ENCODE measurements around the gene STUB1.

DNA sequence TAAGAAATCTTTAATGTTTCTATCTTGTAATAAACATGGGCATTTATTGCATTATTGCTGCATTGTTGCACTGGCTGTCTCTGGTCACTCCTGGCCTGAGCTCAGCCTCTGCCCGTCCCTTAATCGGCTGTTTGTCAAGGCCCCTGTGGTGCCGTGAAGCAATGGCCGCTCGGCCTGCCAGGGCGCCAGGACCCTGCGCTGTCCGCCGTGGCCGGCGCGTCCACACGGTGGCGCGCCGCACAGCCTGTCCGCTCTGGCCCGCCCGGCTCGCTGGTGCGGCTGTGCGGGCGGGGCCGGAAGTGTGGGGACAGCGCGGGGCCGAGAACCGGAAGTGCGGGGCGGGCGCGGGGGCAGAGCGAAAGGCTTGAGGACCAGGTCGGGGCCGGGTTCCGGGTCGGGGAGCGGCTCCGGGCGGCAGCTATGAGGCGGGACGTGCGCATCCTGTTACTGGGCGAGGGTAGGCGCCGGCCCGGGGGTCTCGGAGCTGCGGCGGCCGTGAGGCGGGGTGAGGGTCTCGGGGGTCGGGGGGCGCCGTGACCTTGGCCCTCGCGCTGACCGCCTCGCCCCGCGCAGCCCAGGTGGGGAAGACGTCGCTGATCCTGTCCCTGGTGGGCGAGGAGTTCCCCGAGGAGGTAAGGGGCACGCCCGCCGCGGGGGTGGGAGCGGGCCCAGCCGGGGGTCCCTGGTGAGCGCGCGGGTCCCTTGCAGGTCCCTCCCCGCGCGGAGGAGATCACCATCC lies 12.3 kb upstream of the STUB1 start, which contains the start of gene RHOT2:
- peak; percentile 84 for TF ChIP-seq POLR2AphosphoS5 (IDR thresholded peaks at IDR 0.05; ENCODE audit: low read depth, low read length)
- TF ChIP-seq TAF1 (IDR thresholded peaks at IDR 0.05; ENCODE audit: borderline replicate concordance, insufficient read depth, low read length) = peak; percentile 82; the same call in 1 of the 2 replicates
- TF ChIP-seq REST (IDR thresholded peaks at IDR 0.05; ENCODE audit: insufficient read depth in 1 of 2, low read depth in 2 of 2, low read length in 2 of 2) = peak; percentile 35 to 49; a peak in 2 of 4 replicates
